ENCODE data around the gene CHMP1A.

DNA sequence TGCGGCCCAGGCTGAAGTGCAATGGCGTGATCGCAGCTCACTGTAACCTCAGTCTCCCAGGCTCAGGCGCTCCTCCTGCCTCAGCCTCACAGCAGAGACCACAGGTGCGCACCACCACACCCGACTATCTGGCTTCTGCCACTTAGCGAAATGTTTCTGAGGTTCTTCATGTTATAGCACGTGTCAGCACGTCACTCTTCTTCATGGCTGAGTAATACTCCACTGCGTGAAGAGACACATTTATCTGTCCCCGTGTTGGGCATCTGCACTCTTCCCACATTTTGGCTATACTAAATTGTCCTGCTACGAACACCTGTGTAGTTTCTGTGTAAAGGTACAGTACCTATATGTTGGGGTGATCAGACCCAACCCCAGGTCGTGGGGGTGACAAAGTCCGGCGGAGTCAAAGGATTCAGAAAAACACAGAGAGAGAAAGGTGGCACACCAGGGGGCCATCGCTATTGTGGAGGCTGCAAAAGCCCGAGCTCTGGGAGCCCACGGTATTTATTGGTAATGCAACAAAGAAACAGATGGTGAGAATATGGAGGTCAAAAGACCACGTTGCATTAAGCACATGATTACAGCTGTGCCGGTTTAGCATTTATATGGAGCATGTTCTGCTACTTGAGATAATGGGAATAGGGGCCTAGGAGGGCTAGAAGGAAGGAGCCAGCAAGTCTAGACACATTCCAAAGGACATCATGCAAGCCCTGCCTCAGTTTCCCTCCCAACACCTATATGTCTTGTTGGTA, 44.9 kb downstream of the CHMP1A start:
- TF ChIP-seq EZH2 (IDR thresholded peaks at IDR 0.05) (no peak), POLR2AphosphoS5 (IDR thresholded peaks at IDR 0.05; ENCODE audit: borderline replicate concordance, low read depth, low read length) (no peak)

Data from SK-N-MC (cell line).